Measurements from ENCODE around the gene HOMER1. TPM values are rescaled to one million over a fixed set of nuclear protein-coding genes. Genes with fewer than 3 reads are reported as not detected.

The HOMER1 gene
- total and polyA plus RNA-seq, 2 of the 13 experiments (the other 11 are each of a cell fraction or from before 2014, with no cell fraction given), result 5.3 to 24.8 TPM

- peak; percentile 100 for TF ChIP-seq ZBTB21 (CRISPR knock-in tag; IDR thresholded peaks at IDR 0.05)
- no peak for TF ChIP-seq ZSCAN30 (CRISPR knock-in tag; IDR thresholded peaks at IDR 0.05)
- peak; percentile 52; the same call in 1 of the 2 replicates for TF ChIP-seq ZNF556 (CRISPR knock-in tag; IDR thresholded peaks at IDR 0.05; ENCODE audit: borderline replicate concordance)
- TF ChIP-seq CTCF (CRISPR knock-in tag; IDR thresholded peaks at IDR 0.05), result no peak
- TF ChIP-seq ZSCAN31 (CRISPR knock-in tag; IDR thresholded peaks at IDR 0.05; ENCODE audit: low read depth), result peak; percentile 70
- 0 out of 2 replicates have a peak, but pooled peaks have one; percentile 60 for TF ChIP-seq ZNF230 (CRISPR knock-in tag; IDR thresholded peaks at IDR 0.05)
- TF ChIP-seq GLI4 (CRISPR knock-in tag; IDR thresholded peaks at IDR 0.05; ENCODE audit: borderline replicate concordance), result peak; percentile 7; the same call in 1 of the 2 replicates
- no peak for TF ChIP-seq PREB (CRISPR knock-in tag; IDR thresholded peaks at IDR 0.05)
- no peak for TF ChIP-seq ZNF10 (CRISPR knock-in tag; IDR thresholded peaks at IDR 0.05; ENCODE audit: borderline replicate concordance, low read depth)
- no peak for TF ChIP-seq EZH2 (conservative IDR thresholded peaks at IDR 0.05; ENCODE audit: low read depth, low read length)
- peak; percentile 94; the same call in 1 of the 2 replicates for TF ChIP-seq ZNF572 (CRISPR knock-in tag; IDR thresholded peaks at IDR 0.05)
- peak; percentile 89 for TF ChIP-seq KMT2A (CRISPR knock-in tag; IDR thresholded peaks at IDR 0.05)
- TF ChIP-seq BHLHE40 (IDR thresholded peaks at IDR 0.05; ENCODE audit: low read length), result no peak
- peak; percentile 96 for TF ChIP-seq ZMYM4 (CRISPR knock-in tag; IDR thresholded peaks at IDR 0.05)
- TF ChIP-seq MEF2D (CRISPR knock-in tag; IDR thresholded peaks at IDR 0.05), result peak; percentile 88
- TF ChIP-seq ZNF577 (CRISPR knock-in tag; IDR thresholded peaks at IDR 0.05; ENCODE audit: borderline replicate concordance, low read depth), result 0 out of 2 replicates have a peak, but pooled peaks have one; percentile 54
- 0 out of 2 replicates have a peak, but pooled peaks have one; percentile 52 for TF ChIP-seq RFX5 (IDR thresholded peaks at IDR 0.05; ENCODE audit: low read depth, low read length)
- no peak for TF ChIP-seq HNF1A (IDR thresholded peaks at IDR 0.05; ENCODE audit: low read depth)
- TF ChIP-seq HNF1A (CRISPR knock-in tag; IDR thresholded peaks at IDR 0.05; ENCODE audit: borderline replicate concordance), result peak; percentile 69
- peak; percentile 95 for TF ChIP-seq ATF2 (CRISPR knock-in tag; IDR thresholded peaks at IDR 0.05)
- TF ChIP-seq ZC3H13 (CRISPR knock-in tag; IDR thresholded peaks at IDR 0.05), result peak; percentile 73
- TF ChIP-seq BRD4 (CRISPR knock-in tag; IDR thresholded peaks at IDR 0.05), result 0 out of 2 replicates have a peak, but pooled peaks have one; percentile 54
Observed at GRCh38 chr5:79514391-79515105, 614 bp upstream of the HOMER1 start (continued).
